Epithelial cell of esophagus (primary cell): ENCODE results near the gene LRMDA.

ENCODE experiments used
- DNase-seq: peaks from one replicate; pipeline ENCODE4 v3.0.0; 2010; ENCODE audit warnings: low read depth
- H3K4me3 ChIP-seq: 2 replicates; pipeline ENCODE4 v1.5.1; 2011; ENCODE audit warnings: mild to moderate bottlenecking, low read length, control low read depth
- TF ChIP-seq, protein P1 (sequence below): IDR thresholded peaks from 2 replicates; pipeline ENCODE4 v1.5.1; 2011; ENCODE audit warnings: low read depth, mild to moderate bottlenecking, low read length, control low read depth, inconsistent platforms; ENCODE audit not compliant: insufficient read depth; ENCODE audit errors: missing control alignments

Gene LRMDA

GRCh38 chr10:75582102-75582501 lies 150.7 kb downstream of the LRMDA start:
- TF ChIP-seq, protein P1, sequence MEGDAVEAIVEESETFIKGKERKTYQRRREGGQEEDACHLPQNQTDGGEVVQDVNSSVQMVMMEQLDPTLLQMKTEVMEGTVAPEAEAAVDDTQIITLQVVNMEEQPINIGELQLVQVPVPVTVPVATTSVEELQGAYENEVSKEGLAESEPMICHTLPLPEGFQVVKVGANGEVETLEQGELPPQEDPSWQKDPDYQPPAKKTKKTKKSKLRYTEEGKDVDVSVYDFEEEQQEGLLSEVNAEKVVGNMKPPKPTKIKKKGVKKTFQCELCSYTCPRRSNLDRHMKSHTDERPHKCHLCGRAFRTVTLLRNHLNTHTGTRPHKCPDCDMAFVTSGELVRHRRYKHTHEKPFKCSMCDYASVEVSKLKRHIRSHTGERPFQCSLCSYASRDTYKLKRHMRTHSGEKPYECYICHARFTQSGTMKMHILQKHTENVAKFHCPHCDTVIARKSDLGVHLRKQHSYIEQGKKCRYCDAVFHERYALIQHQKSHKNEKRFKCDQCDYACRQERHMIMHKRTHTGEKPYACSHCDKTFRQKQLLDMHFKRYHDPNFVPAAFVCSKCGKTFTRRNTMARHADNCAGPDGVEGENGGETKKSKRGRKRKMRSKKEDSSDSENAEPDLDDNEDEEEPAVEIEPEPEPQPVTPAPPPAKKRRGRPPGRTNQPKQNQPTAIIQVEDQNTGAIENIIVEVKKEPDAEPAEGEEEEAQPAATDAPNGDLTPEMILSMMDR = no peak
- H3K4me3 ChIP-seq = no peak overlapping the region
- no peak for DNase-seq

GRCh38 chr10:75585294-75585693 lies 153.9 kb downstream of the LRMDA start:
- TF ChIP-seq, protein P1 = no peak
- no peak overlapping the region for H3K4me3 ChIP-seq
- DNase-seq = no peak

DNA sequence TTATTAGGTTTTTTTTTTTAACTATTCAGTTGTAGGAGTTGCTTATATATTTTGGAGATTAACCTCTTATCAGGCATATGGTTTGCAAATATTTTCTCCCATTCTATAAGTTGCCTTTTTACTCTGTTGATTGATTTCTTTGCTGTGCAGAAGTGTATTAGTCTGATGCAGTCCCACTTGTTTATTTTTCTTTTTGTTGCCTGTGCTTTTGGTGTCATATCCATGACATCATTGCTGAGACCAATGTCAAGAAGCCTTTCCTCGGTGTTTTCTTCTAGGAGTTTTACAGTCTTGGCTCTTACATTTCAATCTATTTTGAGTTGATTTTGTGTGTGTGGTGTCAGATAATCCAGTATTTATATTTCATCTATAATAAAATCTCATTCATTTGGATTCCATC lies 155.4 kb downstream of the LRMDA start:
- TF ChIP-seq, protein P1 = no peak
- no peak for DNase-seq
- H3K4me3 ChIP-seq = no peak overlapping the region

DNA sequence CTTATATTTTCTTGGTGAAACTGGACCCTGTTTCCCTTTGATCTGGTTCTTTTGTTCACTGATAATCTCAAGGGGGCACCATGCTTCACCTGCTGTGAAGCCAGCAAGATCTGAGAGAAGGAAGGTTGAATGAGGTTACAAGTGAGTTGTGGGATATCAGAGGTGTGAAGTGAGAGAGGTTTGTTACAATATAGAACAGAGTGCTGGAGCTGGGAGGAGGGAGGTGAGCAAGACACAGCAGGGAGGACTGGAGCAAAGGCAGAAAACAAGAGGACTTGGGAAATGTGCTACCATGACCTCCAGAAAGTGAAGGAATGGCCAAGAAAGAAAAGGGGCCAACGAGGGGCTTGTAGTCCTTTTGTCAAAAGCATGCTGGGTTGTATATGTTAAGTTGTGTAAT lies 156.6 kb downstream of the LRMDA start:
- TF ChIP-seq, protein P1 = no peak
- no peak for DNase-seq
- no peak overlapping the region for H3K4me3 ChIP-seq

- TF ChIP-seq, protein P1 = no peak
- DNase-seq = no peak
- no peak overlapping the region for H3K4me3 ChIP-seq
Observed at GRCh38 chr10:75589895-75590654, 158.7 kb downstream of the LRMDA start.

DNA sequence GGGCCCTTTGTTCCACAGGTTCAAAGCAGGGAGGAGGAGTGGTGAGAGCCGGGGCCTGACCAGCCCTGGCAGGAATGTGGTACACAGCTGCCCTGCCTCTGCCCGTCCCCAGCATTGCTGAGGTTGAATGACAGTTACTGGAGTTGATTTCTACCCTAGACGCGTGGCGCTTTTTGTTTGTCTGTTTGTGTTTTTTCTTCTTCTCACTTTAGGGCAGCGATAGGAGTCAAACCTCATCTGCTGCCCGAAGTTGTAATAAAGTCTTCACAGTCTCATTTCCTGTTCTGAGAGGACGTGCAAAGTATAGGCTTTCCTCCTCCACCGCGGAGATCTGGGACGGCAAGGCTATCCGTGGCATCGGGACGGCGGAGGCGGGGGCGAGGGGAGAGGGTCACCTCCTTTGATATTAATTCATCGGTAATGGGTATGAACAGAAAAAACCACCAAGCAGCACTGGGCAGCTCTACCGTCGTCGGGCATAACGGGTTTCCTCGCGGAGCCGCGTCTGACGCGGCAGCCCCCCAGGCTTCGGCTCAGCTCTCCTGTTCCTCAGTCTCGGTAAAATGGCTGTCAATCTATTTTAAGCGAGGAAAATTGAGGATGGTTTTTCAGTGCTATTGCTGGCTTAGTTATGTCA lies 160.8 kb downstream of the LRMDA start:
- no peak for DNase-seq
- no peak overlapping the region for H3K4me3 ChIP-seq
- TF ChIP-seq, protein P1 = no peak
